ENCODE results near the gene DMBX1. TPM values are rescaled to one million over a fixed set of nuclear protein-coding genes. Genes with fewer than 3 reads are reported as not detected.

DMBX1 gene
- total RNA-seq, 4 donors from 2014 or later: 0.25 to 0.55 (median 0.30) TPM; not detected in 1

DNA sequence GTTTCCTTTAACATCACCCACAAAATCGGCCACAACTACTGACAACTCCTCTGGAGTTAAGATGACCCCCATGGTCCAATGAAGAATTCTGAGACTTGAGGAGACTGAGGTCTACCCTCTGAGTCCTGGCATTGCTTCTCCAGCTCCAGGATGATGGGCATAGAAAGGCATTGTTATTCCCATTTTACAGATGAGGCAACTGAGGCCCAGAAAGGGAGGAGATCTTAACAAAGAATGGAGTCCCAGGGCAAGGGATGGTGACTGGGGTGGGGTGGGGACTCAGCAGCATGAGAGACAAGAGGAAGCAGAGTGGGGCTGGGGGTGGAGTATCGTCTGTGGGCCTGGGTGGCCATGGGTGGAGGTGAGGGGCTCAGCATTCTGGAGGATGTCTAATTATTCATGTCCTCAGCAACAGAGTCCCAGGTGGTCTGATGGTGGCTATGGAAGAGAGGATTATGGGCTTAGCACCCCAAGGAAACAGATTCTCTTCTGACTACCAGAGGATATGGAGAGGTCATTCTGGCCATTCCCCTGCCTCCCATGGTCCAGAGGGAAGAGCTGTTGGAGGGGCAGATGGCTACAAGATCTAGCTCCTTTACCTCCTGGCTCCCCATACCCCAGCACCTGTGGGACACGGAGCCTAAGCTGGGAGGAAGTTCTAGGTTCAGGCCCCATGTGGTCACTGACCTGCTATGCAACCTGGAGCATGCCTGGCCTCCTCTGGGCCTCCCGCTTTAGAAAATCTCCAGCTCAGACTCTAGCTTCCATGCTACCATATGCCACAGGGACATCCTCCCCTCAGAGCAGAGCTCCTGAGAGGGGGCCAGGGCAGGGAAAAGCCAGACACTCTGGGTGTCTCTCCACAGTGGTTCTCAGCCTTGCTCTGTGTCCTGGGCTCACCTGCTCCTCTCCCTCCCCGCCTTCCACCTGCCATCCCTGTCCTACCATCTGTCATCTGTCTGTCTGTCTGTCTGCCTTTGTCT lies 37.4 kb upstream of the DMBX1 start:
- Histone ChIP-seq H3K27ac (no peak overlapping the region), H3K4me1 (peaks cover 12% of the 10 kb centered on the region), H3K36me3 (no peaks in the 10 kb centered on the region), H3K4me3 (no peak overlapping the region), H3K27me3 (peaks cover 37% of the 10 kb centered on the region), H3K9me3 (no peaks in the 10 kb centered on the region)
- no peak for DNase-seq (ENCODE audit: low spot score in 2 of 2)
- TF ChIP-seq EP300 (IDR thresholded peaks at IDR 0.05) (no peak), POLR2A (IDR thresholded peaks at IDR 0.05) (no peak), POLR2AphosphoS5 (IDR thresholded peaks at IDR 0.05) (no peak)
- TF ChIP-seq, protein P1, sequence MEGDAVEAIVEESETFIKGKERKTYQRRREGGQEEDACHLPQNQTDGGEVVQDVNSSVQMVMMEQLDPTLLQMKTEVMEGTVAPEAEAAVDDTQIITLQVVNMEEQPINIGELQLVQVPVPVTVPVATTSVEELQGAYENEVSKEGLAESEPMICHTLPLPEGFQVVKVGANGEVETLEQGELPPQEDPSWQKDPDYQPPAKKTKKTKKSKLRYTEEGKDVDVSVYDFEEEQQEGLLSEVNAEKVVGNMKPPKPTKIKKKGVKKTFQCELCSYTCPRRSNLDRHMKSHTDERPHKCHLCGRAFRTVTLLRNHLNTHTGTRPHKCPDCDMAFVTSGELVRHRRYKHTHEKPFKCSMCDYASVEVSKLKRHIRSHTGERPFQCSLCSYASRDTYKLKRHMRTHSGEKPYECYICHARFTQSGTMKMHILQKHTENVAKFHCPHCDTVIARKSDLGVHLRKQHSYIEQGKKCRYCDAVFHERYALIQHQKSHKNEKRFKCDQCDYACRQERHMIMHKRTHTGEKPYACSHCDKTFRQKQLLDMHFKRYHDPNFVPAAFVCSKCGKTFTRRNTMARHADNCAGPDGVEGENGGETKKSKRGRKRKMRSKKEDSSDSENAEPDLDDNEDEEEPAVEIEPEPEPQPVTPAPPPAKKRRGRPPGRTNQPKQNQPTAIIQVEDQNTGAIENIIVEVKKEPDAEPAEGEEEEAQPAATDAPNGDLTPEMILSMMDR (IDR thresholded peaks at IDR 0.05): no peak
- WGBS: 84% methylated on average over 5 of the region's 5 CpGs

DNA sequence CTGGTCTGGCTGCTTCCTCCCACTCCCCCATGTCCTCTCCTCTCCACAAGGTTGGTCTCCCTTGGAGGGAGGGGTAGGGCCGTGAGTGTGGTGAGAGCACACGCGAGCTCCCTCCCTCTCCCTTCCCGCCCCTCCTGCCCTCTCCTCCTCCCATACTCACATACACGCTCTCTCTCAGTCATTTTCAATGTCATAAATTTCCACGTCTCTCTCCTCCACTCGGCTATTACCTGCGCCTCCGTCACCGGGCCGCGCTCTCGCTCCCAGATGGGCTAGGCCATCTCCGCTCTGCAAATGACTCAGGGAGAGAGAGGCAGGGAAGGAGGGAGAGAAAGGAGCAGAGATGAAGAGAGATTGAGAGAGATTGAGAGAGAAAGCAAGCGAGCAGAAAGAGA lies 36.7 kb upstream of the DMBX1 start:
- H3K27me3 ChIP-seq: peaks cover 30% of the 10 kb centered on the region
- no peaks in the 10 kb centered on the region for H3K9me3 ChIP-seq
- 61% methylated on average over 15 of the region's 15 CpGs for WGBS
- peaks cover 7% of the 10 kb centered on the region for H3K4me1 ChIP-seq
- H3K4me3 ChIP-seq: no peak overlapping the region
- no peak for TF ChIP-seq POLR2AphosphoS5 (IDR thresholded peaks at IDR 0.05)
- TF ChIP-seq EP300 (IDR thresholded peaks at IDR 0.05): no peak
- TF ChIP-seq POLR2A (IDR thresholded peaks at IDR 0.05): no peak
- H3K36me3 ChIP-seq: no peaks in the 10 kb centered on the region
- H3K27ac ChIP-seq: no peak overlapping the region
- no peak for DNase-seq (ENCODE audit: low spot score in 2 of 2)

DNA sequence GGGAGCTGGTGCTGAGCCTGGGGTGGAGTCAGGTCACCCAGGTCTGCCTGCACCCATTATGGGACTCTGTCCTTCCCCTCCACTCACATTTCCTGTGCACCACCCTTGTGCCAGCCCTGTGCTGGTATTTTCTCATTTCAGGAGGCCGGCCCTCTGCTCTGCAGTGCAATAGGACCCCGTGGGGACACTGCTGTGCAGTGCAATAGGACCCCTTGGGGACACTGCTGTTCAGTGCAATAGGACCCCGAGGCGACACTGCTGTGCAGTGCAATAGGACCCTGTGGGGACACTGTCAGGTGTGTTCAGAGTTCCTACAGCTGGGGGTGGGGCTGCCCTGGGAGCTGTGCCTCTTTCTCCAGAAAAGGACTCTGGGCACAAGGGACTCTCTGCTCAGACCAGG lies 36.2 kb upstream of the DMBX1 start:
- WGBS: 75% methylated on average over 2 of the region's 4 CpGs
- H3K27ac ChIP-seq: no peak overlapping the region
- H3K36me3 ChIP-seq: no peaks in the 10 kb centered on the region
- no peak for TF ChIP-seq EP300 (IDR thresholded peaks at IDR 0.05)
- TF ChIP-seq, protein P1 (IDR thresholded peaks at IDR 0.05): no peak
- TF ChIP-seq POLR2AphosphoS5 (IDR thresholded peaks at IDR 0.05): no peak
- TF ChIP-seq POLR2A (IDR thresholded peaks at IDR 0.05): no peak
- H3K4me3 ChIP-seq: no peak overlapping the region
- peaks cover 24% of the 10 kb centered on the region for H3K27me3 ChIP-seq
- H3K4me1 ChIP-seq: peaks cover 2% of the 10 kb centered on the region
- no peaks in the 10 kb centered on the region for H3K9me3 ChIP-seq
- DNase-seq (ENCODE audit: low spot score in 2 of 2): no peak

DNA sequence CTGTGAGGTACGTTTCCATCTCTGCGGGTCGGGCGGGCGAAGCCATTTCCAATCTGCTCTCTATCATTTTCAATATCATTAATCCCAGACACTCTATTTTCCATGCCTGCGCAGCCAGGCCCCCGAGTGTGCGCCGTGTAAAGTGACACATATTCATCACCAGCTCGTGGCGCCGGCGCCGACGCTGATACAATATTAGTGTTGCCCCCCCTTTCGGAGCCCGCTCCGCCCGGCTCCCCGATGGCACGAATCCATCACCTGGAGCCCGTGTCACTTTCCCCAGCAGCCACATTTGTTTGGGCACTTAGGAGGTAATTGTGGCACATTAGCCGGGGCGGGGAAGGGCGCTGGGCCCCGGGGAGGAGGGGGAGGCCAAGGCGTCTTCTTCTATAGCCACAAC lies 33.7 kb upstream of the DMBX1 start:
- Histone ChIP-seq H3K4me1 (no peaks in the 10 kb centered on the region), H3K9me3 (no peaks in the 10 kb centered on the region), H3K36me3 (no peaks in the 10 kb centered on the region), H3K27me3 (peaks cover 30% of the 10 kb centered on the region), H3K27ac (no peak overlapping the region), H3K4me3 (no peak overlapping the region)
- TF ChIP-seq, protein P1 (IDR thresholded peaks at IDR 0.05): no peak
- TF ChIP-seq POLR2AphosphoS5 (IDR thresholded peaks at IDR 0.05) (no peak), EP300 (IDR thresholded peaks at IDR 0.05) (no peak), POLR2A (IDR thresholded peaks at IDR 0.05) (no peak)
- no peak for DNase-seq (ENCODE audit: low spot score in 2 of 2)
- WGBS: 86% methylated on average over 27 of the region's 27 CpGs

DNA sequence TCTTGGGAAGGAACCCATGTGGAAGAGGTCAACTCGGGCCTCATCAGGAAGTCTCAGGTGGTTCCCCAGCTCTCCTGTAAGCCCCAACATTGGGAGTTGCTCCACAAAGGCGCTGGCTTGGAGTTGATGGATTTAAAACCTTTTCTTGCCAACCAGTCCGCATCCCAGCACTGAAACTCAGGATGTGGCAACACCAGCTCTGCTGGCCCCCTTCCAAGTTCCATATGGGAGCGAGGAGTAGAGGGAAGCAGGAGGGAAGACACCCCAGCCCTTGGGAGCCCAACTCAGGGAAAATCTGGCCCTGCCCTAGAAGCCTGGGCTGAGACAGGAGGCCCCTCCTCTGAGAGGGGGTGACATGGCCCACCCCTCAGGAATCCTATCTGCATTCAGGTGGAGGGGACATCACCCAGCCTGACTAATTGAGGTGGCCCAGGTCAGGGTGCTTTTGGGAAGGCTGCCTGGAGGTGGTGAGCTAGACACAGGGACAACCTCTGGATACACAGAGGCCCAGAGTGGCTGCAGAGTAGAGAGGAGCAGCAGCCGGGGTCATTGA lies 33.1 kb upstream of the DMBX1 start:
- TF ChIP-seq EP300 (IDR thresholded peaks at IDR 0.05): no peak
- TF ChIP-seq POLR2A (IDR thresholded peaks at IDR 0.05): no peak
- TF ChIP-seq, protein P1 (IDR thresholded peaks at IDR 0.05): no peak
- TF ChIP-seq POLR2AphosphoS5 (IDR thresholded peaks at IDR 0.05): no peak
- Histone ChIP-seq H3K4me3 (no peak overlapping the region), H3K27me3 (peaks cover 31% of the 10 kb centered on the region), H3K36me3 (no peaks in the 10 kb centered on the region), H3K27ac (no peak overlapping the region), H3K4me1 (no peaks in the 10 kb centered on the region), H3K9me3 (no peaks in the 10 kb centered on the region)
- 83% methylated on average over 4 of the region's 5 CpGs for WGBS
- DNase-seq (ENCODE audit: low spot score in 2 of 2): no peak

All from suprapubic skin (tissue), 4 donors.